ENCODE measurements around the gene HSF4.

- TF ChIP-seq CTCF (conservative IDR thresholded peaks at IDR 0.05; ENCODE audit: low read depth, low read length) (no peak), MAFK (IDR thresholded peaks at IDR 0.05; ENCODE audit: low read depth, low read length) (no peak), NFE2L2 (IDR thresholded peaks at IDR 0.05; ENCODE audit: low read depth, low read length) (no peak), POLR2A (IDR thresholded peaks at IDR 0.05; ENCODE audit: low read depth, low read length) (no peak), RFX5 (IDR thresholded peaks at IDR 0.05; ENCODE audit: low read depth, low read length) (no peak), BHLHE40 (IDR thresholded peaks at IDR 0.05; ENCODE audit: low read depth, low read length) (no peak), CHD1 (IDR thresholded peaks at IDR 0.05; ENCODE audit: low read depth, low read length) (no peak), ELK1 (IDR thresholded peaks at IDR 0.05; ENCODE audit: borderline replicate concordance, low read depth, low read length) (no peak), MXI1 (IDR thresholded peaks at IDR 0.05; ENCODE audit: borderline replicate concordance, low read depth, low read length) (no peak), CEBPB (IDR thresholded peaks at IDR 0.05; ENCODE audit: low read depth, low read length) (no peak), RCOR1 (IDR thresholded peaks at IDR 0.05; ENCODE audit: insufficient replicate concordance, low read length) (no peak)
Measured at GRCh38 chr16:67188798-67189197, 24.3 kb downstream of the HSF4 start.
